Activated naive CD4-positive, alpha-beta T cell treated with anti-CD3 and anti-CD28 coated beads, Interleukin-2, amount 10 ng/mL, durations not matched to agents 7 days and 5 days (primary cell): Measurements from ENCODE around the gene RXYLT1.

Experiments
- CTCF ChIA-PET: fragments of 350-600 bp; sonication (Branson Sonifier 250); formaldehyde crosslinking; loops from one replicate; lab custom pipeline; 2021; ENCODE audit warnings: antibody characterized with exemption; lab: Charles Lee
- DNase-seq: peaks from one replicate; pipeline ENCODE4 v3.0.0-alpha.2; 2020
- H3K27ac Mint-ChIP-seq: one replicate; pipeline ENCODE4 v1.8.0; 2021; ENCODE audit warnings: mild to moderate bottlenecking, moderate library complexity, mixed read lengths
- H3K27me3 Mint-ChIP-seq: one replicate; pipeline ENCODE4 v1.8.0; 2021; ENCODE audit warnings: mild to moderate bottlenecking, mixed read lengths
- H3K36me3 Mint-ChIP-seq: one replicate; pipeline ENCODE4 v1.8.0; 2021; ENCODE audit warnings: mixed read lengths
- H3K4me1 Mint-ChIP-seq: one replicate; pipeline ENCODE4 v1.8.0; 2021; ENCODE audit warnings: mixed read lengths
- H3K4me3 Mint-ChIP-seq: one replicate; pipeline ENCODE4 v1.8.0; 2021; ENCODE audit warnings: mild to moderate bottlenecking, moderate library complexity, mixed read lengths
- H3K9me3 Mint-ChIP-seq: one replicate; pipeline ENCODE4 v1.8.0; 2021; ENCODE audit warnings: mixed read lengths

Gene RXYLT1

GRCh38 chr12:63777340-63777739 is 2.4 kb upstream of the RXYLT1 start:
- CTCF ChIA-PET, result no interaction called here
- Mint-ChIP-seq H3K36me3 (peaks cover 7% of the 10 kb centered on the region), H3K27ac (no peak overlapping the region), H3K4me3 (no peak overlapping the region), H3K4me1 (peaks cover 26% of the 10 kb centered on the region), H3K27me3 (peaks cover 13% of the 10 kb centered on the region), H3K9me3 (no peaks in the 10 kb centered on the region)
- no peak for DNase-seq

DNA sequence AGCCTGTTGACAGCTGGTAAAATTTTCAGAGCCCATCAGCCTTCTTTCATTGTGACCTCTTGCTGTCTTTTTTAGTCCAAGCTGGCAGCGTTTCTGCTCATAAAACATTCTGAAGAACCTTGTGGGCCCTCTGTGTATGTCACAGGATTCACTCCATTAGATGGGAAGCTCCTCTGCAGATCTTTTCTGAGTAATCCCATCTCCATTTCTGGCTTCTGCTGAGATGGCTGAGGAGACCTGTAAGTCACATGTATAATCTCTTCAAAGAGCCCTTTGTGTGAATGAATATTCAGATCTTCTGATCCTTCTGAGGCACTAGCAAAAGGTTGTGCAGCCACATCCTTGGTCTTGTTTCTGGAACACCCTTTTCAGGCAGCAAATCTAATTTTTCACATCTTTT is 2.8 kb downstream of the RXYLT1 start:
- no peak overlapping the region for H3K4me3 Mint-ChIP-seq
- H3K27me3 Mint-ChIP-seq, result peaks cover 4% of the 10 kb centered on the region
- no peaks in the 10 kb centered on the region for H3K9me3 Mint-ChIP-seq
- CTCF ChIA-PET, result no interaction called here
- peaks cover 35% of the 10 kb centered on the region for H3K36me3 Mint-ChIP-seq
- peaks cover 30% of the 10 kb centered on the region for H3K4me1 Mint-ChIP-seq
- DNase-seq, result no peak
- no peak overlapping the region for H3K27ac Mint-ChIP-seq

DNA sequence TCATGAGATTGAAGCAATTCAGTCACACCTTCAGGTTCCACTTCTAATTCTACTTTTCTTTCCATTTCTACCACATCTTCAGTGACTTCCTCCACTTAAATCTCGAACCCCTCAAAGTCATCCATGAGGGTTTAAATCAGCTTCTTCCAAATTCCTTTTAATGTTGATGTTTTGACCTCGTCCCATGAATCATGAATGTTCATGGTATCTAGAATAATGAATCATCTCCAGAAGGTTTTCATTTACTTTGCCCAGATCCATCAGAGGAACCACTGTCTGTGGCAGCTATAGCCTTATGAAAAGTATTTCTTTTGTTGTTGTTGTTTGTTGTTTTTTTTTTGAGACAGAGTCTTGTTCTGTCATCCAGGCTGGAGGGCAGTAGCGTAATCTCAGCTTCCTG is 7.6 kb downstream of the RXYLT1 start:
- H3K27ac Mint-ChIP-seq, result no peak overlapping the region
- no peak for DNase-seq
- CTCF ChIA-PET, result no interaction called here
- no peak overlapping the region for H3K4me3 Mint-ChIP-seq
- H3K4me1 Mint-ChIP-seq, result peaks cover 7% of the 10 kb centered on the region
- peaks cover 45% of the 10 kb centered on the region for H3K36me3 Mint-ChIP-seq
- no peaks in the 10 kb centered on the region for H3K9me3 Mint-ChIP-seq
- no peaks in the 10 kb centered on the region for H3K27me3 Mint-ChIP-seq

- DNase-seq, result no peak
- no peaks in the 10 kb centered on the region for H3K4me1 Mint-ChIP-seq
- peaks cover 24% of the 10 kb centered on the region for H3K36me3 Mint-ChIP-seq
- H3K9me3 Mint-ChIP-seq, result no peaks in the 10 kb centered on the region
- H3K27ac Mint-ChIP-seq, result no peak overlapping the region
- CTCF ChIA-PET, result interaction anchor here (1.1 kb wide), 1 partner anchor 11 kb away, joined by 5 read pairs; no protein-coding TSS in a partner anchor
- no peaks in the 10 kb centered on the region for H3K27me3 Mint-ChIP-seq
- H3K4me3 Mint-ChIP-seq, result no peak overlapping the region
Observed at GRCh38 chr12:63790608-63790945, 10.9 kb downstream of the RXYLT1 start.

DNA sequence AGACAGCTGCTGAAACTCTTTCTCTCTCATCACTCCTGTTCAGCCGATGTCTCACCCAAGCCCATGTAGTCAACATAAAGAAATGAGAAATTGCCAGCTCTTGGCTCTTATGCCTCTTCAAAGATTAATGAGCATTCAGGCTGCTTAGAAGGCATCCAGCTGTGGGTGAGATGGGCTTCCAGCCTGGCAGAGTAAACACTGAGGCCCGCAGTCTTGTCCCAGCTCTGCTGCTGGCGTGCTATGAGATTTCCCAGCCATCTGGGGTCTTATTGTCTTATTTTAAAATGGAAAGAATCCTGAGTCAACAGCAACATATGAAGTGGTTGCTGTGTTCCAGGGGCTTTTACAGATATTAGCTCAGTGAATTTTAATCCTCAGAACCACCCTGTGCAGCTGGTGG is 12.6 kb downstream of the RXYLT1 start:
- no peaks in the 10 kb centered on the region for H3K4me1 Mint-ChIP-seq
- H3K9me3 Mint-ChIP-seq, result no peaks in the 10 kb centered on the region
- H3K36me3 Mint-ChIP-seq, result peaks cover 18% of the 10 kb centered on the region
- no peak overlapping the region for H3K27ac Mint-ChIP-seq
- CTCF ChIA-PET, result interaction anchor here (1.2 kb wide), 1 partner anchor 10 kb away, joined by 4 read pairs; no protein-coding TSS in a partner anchor
- no peak overlapping the region for H3K4me3 Mint-ChIP-seq
- DNase-seq, result no peak
- no peaks in the 10 kb centered on the region for H3K27me3 Mint-ChIP-seq

DNA sequence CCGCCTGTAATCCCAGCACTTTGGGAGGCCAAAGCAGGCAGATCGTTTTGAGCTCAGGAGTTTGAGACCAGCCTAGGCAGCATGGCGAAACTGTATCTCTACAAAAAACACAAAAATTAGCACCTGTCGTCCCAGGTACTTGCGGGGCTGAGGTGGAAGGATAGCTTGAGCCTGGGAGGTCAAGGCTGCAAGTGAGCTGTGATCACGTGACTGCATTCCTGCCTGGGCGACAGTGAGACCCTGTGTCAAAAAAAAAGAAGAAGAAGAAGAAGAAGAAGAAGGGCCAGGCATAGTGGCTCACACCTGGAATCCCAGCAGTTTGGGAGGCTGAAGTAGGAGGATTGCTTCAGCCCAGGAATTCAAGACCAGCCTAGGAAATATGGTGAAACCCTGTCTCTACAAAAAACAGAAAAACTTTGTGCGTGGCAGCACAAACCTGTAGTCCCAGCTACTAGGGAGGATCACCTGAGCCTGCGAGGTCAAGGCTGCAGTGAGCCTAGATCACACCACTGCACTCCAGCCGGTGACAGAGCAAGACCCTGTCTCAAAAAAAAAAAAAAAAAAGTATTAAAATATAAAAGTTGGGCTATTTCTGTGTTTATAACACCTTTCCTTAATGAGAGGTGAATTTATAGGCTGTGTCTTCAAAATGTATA is 15.5 kb downstream of the RXYLT1 start:
- Mint-ChIP-seq H3K36me3 (peaks cover 5% of the 10 kb centered on the region), H3K4me3 (no peak overlapping the region), H3K4me1 (no peaks in the 10 kb centered on the region), H3K27ac (no peak overlapping the region), H3K27me3 (no peaks in the 10 kb centered on the region), H3K9me3 (no peaks in the 10 kb centered on the region)
- DNase-seq, result no peak
- CTCF ChIA-PET, result no interaction called here

DNA sequence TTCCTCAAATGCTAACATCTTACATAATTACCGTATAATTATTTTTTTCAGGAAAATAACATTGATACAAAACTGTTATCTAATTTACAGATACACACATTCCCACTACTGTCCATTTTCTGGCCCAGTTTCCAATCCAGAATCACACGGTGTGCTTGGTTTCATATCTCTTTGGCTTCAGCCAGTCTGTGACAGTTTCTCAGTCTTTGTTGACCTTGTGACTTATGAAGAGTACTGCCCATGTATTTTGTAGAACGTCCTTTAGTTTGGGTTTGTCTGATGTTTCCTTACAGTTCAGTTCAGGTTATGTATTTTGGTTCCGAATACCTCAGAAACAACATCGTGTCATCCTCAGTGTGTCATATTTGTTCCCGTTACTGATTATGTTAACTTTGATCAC is 16.2 kb downstream of the RXYLT1 start:
- CTCF ChIA-PET, result no interaction called here
- Mint-ChIP-seq H3K27me3 (no peaks in the 10 kb centered on the region), H3K9me3 (no peaks in the 10 kb centered on the region), H3K4me3 (no peak overlapping the region), H3K27ac (no peak overlapping the region), H3K4me1 (no peaks in the 10 kb centered on the region), H3K36me3 (no peaks in the 10 kb centered on the region)
- DNase-seq, result no peak

DNA sequence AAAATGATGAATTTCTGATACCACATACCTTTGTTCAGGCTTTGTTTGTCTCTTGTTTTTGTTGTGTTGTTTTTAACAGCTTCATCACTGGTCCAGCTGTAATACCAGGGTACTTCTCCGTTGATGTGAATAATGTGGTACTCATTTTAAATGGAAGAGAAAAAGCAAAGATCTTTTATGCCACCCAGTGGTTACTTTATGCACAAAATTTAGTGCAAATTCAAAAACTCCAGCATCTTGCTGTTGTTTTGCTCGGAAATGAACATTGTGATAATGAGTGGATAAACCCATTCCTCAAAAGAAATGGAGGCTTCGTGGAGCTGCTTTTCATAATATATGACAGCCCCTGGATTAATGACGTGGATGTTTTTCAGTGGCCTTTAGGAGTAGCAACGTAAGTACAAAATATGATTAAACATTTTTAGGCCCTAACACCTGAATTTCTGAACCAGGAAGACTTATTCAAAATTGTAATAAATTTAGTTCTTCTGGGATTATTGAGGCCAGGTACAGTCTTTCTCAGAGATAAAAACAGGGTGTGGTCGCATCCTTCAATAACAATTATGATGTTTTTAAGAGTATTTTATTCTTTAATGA is 22.4 kb downstream of the RXYLT1 start:
- Mint-ChIP-seq H3K4me1 (no peaks in the 10 kb centered on the region), H3K9me3 (no peaks in the 10 kb centered on the region), H3K4me3 (no peak overlapping the region), H3K27me3 (no peaks in the 10 kb centered on the region), H3K36me3 (no peaks in the 10 kb centered on the region), H3K27ac (no peak overlapping the region)
- no peak for DNase-seq
- CTCF ChIA-PET, result interaction anchor here (0.7 to 2.0 kb wide), 6 partner anchors 8 to 462 kb away, joined by 3 to 5 read pairs (median 4); no protein-coding TSS in a partner anchor

DNA sequence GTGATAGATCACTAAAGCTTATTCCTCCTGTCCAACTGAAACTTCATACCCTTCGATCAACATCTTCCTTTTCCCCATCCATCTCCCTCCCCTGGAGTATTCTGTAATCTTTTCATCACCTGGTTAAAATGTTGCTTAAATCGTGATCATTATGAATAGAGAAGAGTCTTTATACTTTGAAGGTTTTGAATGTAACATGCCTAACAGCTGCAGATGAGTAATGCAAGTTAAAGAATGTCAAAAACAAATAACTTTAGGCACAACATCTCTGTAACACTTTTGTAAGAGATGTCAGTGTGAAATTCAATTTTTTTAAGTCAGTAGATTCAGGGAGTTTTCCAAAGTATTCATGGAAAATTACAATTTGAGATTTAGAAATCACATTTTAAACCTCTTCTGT is 25.0 kb downstream of the RXYLT1 start:
- CTCF ChIA-PET, result no interaction called here
- H3K4me3 Mint-ChIP-seq, result no peak overlapping the region
- no peaks in the 10 kb centered on the region for H3K9me3 Mint-ChIP-seq
- H3K27me3 Mint-ChIP-seq, result no peaks in the 10 kb centered on the region
- no peaks in the 10 kb centered on the region for H3K4me1 Mint-ChIP-seq
- no peaks in the 10 kb centered on the region for H3K36me3 Mint-ChIP-seq
- DNase-seq, result no peak
- H3K27ac Mint-ChIP-seq, result no peak overlapping the region

DNA sequence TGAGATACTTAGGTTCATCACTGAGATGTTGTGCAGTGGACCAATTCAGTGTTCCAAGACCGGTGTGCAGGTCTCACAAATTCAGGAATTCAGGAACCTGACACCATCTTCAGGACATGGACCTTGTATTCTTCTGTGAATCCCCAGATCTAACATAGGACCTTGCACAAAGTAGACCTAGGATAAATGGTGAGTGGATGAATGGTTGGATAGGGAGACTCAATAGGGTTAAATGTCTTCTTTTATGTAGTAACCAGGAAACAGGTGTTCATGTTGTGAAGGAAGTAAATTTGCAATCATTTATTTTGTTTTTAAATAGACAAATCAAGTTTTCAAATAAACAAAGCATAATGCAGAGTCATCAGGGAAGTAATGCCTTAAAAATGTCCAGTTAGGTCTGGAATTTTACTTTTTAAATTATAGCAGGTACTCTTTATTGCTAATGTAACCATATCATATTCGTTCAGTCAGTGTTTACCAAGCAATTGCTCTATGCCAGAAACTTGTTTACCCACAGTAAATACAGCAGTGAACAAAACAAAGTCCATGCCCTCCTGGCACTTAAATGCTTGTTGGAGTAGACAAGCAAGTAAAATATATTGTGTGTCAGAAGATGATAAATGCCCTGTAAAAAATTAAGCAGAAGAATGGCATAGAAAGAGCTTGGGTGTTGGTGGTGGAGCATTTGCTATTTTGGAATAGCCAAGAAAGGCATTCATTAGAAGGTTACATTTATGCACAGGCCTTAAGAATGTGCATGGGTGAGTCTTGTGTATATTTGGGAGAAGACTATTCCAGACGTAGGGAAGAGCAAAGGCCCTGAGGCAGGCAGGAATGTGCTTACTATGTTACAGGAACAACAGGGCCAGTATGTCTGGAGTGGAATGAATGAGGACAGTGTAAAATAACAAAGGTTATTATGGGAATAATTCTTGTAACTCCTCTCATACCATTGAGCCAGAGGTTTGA is 26.3 kb downstream of the RXYLT1 start:
- DNase-seq, result no peak
- Mint-ChIP-seq H3K27me3 (no peaks in the 10 kb centered on the region), H3K4me1 (no peaks in the 10 kb centered on the region), H3K27ac (no peak overlapping the region), H3K36me3 (no peaks in the 10 kb centered on the region), H3K9me3 (no peaks in the 10 kb centered on the region), H3K4me3 (no peak overlapping the region)
- CTCF ChIA-PET, result no interaction called here

- CTCF ChIA-PET, result no interaction called here
Observed at GRCh38 chr12:63808631-63809030, 28.9 kb downstream of the RXYLT1 start.

DNA sequence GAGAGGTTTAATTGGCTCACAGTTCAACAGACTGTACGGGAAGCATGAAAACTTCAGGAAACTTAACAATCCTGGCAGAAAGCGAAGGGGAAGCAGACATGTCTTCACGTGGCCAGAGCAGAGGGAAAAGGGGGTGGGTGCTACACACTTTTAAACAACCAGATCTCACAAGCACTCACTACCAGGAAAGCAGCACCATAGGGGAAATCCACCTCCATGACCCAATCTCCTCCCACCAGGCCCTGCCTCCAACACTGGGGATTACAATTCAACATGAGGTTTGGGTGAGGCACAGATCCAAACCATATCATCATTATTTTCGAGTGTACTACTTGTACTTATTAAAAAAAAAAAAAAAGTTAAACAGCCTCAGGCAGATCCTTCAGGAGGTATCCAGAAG is 29.9 kb downstream of the RXYLT1 start:
- CTCF ChIA-PET, result no interaction called here
- H3K4me3 Mint-ChIP-seq, result no peak overlapping the region
- DNase-seq, result no peak
- no peaks in the 10 kb centered on the region for H3K9me3 Mint-ChIP-seq
- no peak overlapping the region for H3K27ac Mint-ChIP-seq
- H3K4me1 Mint-ChIP-seq, result no peaks in the 10 kb centered on the region
- no peaks in the 10 kb centered on the region for H3K36me3 Mint-ChIP-seq
- no peaks in the 10 kb centered on the region for H3K27me3 Mint-ChIP-seq

More at GRCh38 chr12:63808631-63809030, 28.9 kb downstream of the RXYLT1 start:
- H3K4me1 Mint-ChIP-seq, result no peaks in the 10 kb centered on the region
- no peak overlapping the region for H3K4me3 Mint-ChIP-seq
- no peaks in the 10 kb centered on the region for H3K9me3 Mint-ChIP-seq
- H3K27me3 Mint-ChIP-seq, result no peaks in the 10 kb centered on the region
- H3K27ac Mint-ChIP-seq, result no peak overlapping the region
- DNase-seq, result no peak
- no peaks in the 10 kb centered on the region for H3K36me3 Mint-ChIP-seq

GRCh38 chr12:63811334-63811733 is 31.6 kb downstream of the RXYLT1 start:
- H3K9me3 Mint-ChIP-seq, result no peaks in the 10 kb centered on the region
- no peaks in the 10 kb centered on the region for H3K27me3 Mint-ChIP-seq
- no peak for DNase-seq
- no peak overlapping the region for H3K27ac Mint-ChIP-seq
- H3K36me3 Mint-ChIP-seq, result no peaks in the 10 kb centered on the region
- no peak overlapping the region for H3K4me3 Mint-ChIP-seq
- H3K4me1 Mint-ChIP-seq, result peaks cover 5% of the 10 kb centered on the region
- CTCF ChIA-PET, result no interaction called here

- no peaks in the 10 kb centered on the region for H3K9me3 Mint-ChIP-seq
- DNase-seq, result no peak
- no peak overlapping the region for H3K4me3 Mint-ChIP-seq
- no peaks in the 10 kb centered on the region for H3K36me3 Mint-ChIP-seq
- H3K27ac Mint-ChIP-seq, result no peak overlapping the region
- CTCF ChIA-PET, result no interaction called here
- peaks cover 5% of the 10 kb centered on the region for H3K4me1 Mint-ChIP-seq
- no peaks in the 10 kb centered on the region for H3K27me3 Mint-ChIP-seq
Observed at GRCh38 chr12:63811755-63812154, 32.0 kb downstream of the RXYLT1 start.
